Stimulated activated CD8-positive, alpha-beta memory T cell treated with anti-CD3 and anti-CD28 coated beads, Interleukin-7, amount 100 ng/mL, for 4 hours (primary cell): ENCODE measurements around the gene ADAMTSL1.

Experiments
- DNase-seq, 2 donors: peaks; one replicate each; pipeline ENCODE4 v3.0.0-alpha.2; 2020; ENCODE audit warnings: low read depth in 2 of 2

The ADAMTSL1 gene

GRCh38 chr9:18739641-18740318 lies 265.8 kb downstream of the ADAMTSL1 start:
- DNase-seq, result no peak

GRCh38 chr9:18741359-18741758 lies 267.4 kb downstream of the ADAMTSL1 start:
- DNase-seq, result no peak

GRCh38 chr9:18741945-18742344 lies 268.0 kb downstream of the ADAMTSL1 start:
- no peak for DNase-seq

DNA sequence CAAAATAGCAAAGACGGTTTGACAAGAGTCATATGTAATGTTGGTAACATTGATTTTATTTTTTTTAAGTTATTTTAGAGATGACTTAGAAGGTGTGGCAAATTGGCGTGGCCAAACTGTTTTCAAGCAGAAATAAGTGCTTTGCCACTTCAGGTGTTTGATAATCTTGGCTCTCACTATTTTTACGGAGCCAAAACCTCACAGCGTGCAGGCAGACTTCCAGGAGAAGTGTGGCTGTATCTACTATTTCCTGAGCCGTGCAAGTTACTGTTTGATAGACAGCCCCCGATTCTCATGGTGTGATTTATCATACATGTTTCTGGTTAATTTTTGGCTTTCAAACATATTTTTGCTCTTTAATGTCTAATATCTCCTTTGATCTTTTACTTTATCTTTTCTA lies 269.5 kb downstream of the ADAMTSL1 start:
- no peak for DNase-seq

- no peak for DNase-seq
Observed at GRCh38 chr9:18743971-18744370, 270.0 kb downstream of the ADAMTSL1 start.

GRCh38 chr9:18745710-18746109 lies 271.8 kb downstream of the ADAMTSL1 start:
- no peak for DNase-seq

- no peak for DNase-seq
Observed at GRCh38 chr9:18746631-18747030, 272.7 kb downstream of the ADAMTSL1 start.

DNA sequence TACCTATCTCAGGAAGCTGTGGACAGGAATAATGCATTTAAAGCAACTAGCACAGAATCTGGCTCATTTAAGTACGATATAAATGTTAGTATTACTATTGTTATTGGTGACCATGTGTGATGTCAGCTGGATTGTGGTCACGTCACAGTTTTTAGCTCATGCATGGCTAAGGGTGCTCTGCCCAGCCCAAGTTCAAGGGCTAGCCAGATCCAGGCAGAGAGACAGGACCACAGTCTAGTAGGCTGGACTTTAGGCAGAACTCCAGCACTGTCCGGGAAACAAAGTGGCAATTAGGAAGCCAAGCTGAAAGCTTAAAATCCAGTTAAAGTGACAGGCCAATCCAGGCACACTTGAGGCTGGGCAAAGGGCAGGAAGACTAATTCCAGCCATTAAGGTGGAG lies 273.6 kb downstream of the ADAMTSL1 start:
- DNase-seq, result no peak

DNA sequence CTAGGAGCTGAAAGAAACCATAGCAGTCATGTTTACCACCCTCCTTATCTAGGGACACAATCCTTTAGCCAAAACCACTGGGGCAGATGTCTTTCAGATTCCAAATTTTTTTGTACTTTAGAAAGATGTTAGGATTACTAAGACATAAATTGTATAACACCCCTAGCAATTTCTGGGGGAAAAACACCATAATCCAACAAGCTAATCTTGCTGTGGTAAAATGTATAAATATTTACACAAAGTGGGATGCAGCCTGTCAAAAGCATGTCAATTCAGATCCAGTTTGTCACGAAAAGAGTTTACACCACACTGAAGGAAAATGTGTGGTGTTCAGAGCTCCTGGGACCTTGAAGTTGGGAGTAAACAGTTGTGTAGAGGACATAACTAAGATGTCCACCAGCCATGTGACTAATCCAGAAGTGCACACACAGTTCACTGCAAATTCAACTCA lies 274.3 kb downstream of the ADAMTSL1 start:
- DNase-seq, result no peak

- DNase-seq, result no peak
Observed at GRCh38 chr9:18749711-18750110, 275.8 kb downstream of the ADAMTSL1 start.

- no peak for DNase-seq
Observed at GRCh38 chr9:18753904-18754303, 280.0 kb downstream of the ADAMTSL1 start.

DNA sequence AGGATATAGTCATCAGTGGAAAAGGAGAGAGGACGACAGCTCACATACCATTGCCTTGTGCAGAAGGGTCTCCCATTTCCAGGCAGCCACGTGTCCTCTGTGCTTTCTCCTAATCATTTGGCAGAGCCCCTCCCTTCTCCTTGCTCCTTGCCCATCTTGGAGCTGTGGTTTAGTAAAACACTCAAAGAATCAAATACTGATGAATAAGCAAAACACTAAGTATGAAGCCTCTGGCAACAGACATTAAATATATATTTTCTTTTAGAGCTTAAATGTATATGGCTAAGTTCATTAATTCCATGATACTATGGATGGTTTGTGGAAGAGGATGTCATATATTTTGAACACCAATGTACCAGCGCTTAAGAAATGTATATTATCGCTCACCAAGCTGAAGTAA lies 280.6 kb downstream of the ADAMTSL1 start:
- no peak for DNase-seq

DNA sequence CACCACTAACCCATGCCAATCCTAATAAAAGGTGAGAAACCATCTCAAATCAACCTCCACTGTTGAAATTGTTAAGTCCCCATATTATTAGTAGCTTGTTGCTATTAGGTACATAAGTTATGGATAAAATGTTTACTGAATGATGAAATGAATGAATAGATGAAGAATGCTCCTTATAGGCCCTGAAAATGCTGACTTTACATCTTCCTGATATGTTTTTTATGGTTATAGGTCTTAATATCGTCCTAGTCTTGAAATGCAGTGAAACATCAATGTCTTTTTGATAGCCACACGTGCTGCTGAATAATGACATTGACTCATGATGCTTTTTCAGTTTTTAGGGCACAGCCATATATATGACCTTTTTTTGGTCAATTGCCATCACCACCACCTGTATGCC lies 281.3 kb downstream of the ADAMTSL1 start:
- DNase-seq, result no peak

- no peak for DNase-seq
Observed at GRCh38 chr9:18756712-18757125, 282.8 kb downstream of the ADAMTSL1 start.

DNA sequence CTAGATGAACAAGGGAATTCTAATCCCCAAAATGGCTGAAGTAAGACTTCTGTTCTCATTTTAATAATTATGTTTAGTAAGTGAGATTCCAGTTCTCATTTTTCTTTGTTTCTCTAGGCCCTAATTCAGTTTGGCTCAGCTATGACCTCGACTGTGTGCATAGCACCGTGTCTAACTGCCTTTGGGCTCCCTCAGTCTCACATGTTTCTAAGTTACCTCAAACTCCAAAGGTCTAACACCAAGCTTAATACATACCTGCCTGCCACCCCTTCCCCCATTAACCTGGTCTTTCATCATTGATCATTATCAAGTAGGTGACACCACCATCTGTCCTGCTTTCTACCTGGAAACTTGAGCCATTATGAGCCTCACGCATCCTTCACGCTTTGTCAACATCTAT lies 285.9 kb downstream of the ADAMTSL1 start:
- no peak for DNase-seq

- DNase-seq, result no peak
Observed at GRCh38 chr9:18761742-18762300, 287.9 kb downstream of the ADAMTSL1 start.

DNA sequence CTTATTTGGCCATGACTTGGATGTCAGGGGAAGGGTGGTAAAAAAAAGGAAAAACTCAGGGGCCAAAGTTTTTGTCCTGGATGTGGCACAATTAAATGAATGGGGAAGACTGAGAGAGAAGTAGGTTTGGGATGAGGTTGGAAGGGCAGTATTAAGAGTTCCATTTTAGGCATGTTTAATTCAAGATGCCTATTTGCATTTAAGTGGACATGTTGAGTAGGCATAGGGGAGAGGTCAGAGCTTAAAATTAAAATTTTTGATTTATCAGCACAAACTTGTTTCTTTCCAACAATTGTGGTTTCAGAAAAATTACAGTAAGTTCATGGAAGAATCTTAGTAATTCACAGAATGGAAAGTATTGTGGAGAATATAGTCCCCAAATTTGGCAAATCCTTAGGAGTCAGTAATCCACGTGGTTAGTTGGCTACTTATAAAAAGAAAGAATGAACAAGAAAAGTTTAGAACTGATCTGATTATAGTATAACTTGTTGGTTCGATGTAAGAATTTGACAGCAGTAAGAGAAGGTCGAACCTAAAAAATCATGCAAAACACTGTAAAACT lies 293.1 kb downstream of the ADAMTSL1 start:
- DNase-seq, result no peak

DNA sequence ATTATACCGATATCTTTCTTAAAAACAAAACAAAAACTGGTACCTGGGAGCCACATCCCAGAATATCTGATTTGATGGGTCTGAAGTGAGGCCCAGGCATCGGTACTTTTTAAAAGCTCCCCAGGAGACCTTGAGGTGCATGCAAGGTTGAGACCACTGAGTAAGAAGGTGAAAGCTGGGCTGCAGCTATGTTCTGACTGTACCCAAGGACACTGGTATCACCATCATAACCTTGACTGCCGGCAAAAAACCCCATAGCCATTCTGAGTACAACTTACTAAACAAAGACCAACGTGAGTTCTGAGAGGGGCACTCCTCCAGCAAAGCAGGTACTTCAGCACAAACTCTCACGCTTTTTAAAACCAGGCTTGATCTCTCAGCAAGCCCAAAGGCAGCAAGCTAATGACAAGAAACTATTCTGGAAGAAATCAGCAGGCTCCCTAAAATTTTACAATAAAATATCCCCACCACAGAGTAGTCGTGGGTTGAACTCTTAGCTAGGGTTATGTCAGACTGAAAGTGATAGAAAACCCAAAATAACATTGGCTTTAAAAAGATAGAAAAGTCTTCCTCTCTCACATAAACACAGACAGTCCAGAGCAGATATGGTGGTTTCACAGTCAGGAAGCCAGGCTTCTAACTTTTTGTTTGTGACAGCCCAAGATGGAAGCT lies 295.1 kb downstream of the ADAMTSL1 start:
- DNase-seq, result no peak

GRCh38 chr9:18770131-18770908 lies 296.4 kb downstream of the ADAMTSL1 start:
- no peak for DNase-seq

DNA sequence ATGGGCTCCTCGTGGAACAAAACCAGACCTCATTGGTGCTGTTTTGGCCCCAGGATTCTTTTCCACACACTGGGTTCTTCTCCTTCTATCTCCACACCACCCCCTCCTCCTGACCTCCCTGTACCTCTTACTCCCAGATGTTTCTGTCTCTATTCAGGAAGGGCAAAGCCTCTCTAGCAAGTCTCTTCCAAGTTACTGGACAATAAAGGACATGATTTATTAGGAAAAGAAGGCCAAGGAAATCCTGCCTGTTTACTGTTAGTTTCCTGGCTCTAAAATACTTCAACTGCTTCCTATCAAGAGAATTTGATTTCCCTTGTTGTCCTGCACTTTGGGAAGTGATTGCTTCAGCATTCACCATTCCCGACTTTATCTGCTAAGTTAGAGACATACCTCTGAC lies 297.1 kb downstream of the ADAMTSL1 start:
- DNase-seq, result no peak

DNA sequence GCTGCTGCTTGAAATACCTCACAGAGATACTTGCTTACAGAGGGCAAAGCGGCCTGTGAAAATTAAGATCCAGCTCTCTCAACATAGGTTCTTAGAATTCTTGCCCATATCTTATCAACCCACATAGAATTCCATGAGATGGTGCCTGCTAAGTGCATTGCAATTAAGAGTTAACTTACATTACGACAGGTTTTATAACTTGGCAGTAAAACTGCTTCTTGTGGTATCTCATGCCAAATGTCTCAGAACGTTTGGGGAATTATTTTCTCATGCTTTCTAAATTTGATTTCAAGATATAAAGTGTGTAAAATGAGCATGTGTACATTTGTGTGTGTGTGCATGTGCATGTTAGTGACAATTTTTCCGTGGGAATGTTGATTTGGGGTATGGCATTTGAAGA lies 297.8 kb downstream of the ADAMTSL1 start:
- DNase-seq, result no peak

GRCh38 chr9:18775241-18775640 lies 301.3 kb downstream of the ADAMTSL1 start:
- DNase-seq, result no peak
